Measurements from ENCODE around the gene MYRFL.
"Not testable (repeated sequence)": the region's sequence is repeated elsewhere in the genome, so short reads cannot be mapped to it uniquely, and the experiment has no call there.

MYRFL gene

GRCh38 chr12:69824966-69825560, at the start of gene MYRFL:
Gene MYRFL, plus strand, starts transcription at chr12:69825227. Its CDS starts 291 bp downstream, at chr12:69825518.
- no peak for DNase-seq (ENCODE audit: low read depth in 2 of 2)

GRCh38 chr12:69779928-69780327, 45.1 kb upstream of the MYRFL start:
- DNase-seq (ENCODE audit: low read depth in 2 of 2), result no peak

GRCh38 chr12:69783365-69783764, 41.7 kb upstream of the MYRFL start:
- DNase-seq (ENCODE audit: low read depth in 2 of 2), result no peak

GRCh38 chr12:69789351-69789750, 35.7 kb upstream of the MYRFL start:
- DNase-seq (ENCODE audit: low read depth in 2 of 2), result no peak

GRCh38 chr12:69792533-69792932, 32.5 kb upstream of the MYRFL start:
- no peak for DNase-seq (ENCODE audit: low read depth in 2 of 2)

GRCh38 chr12:69807101-69807897, 17.7 kb upstream of the MYRFL start:
- DNase-seq (ENCODE audit: low read depth in 2 of 2), result not testable (repeated sequence)

- no peak for DNase-seq (ENCODE audit: low read depth in 2 of 2)
These were observed 14.0 kb upstream of the MYRFL start for GRCh38 chr12:69810870-69811498.

GRCh38 chr12:69816082-69816481, 8.9 kb upstream of the MYRFL start:
- no peak for DNase-seq (ENCODE audit: low read depth in 2 of 2)

GRCh38 chr12:69821032-69821455, 4.0 kb upstream of the MYRFL start:
- no peak for DNase-seq (ENCODE audit: low read depth in 2 of 2)

GRCh38 chr12:69821456-69822159, 3.4 kb upstream of the MYRFL start:
- no peak for DNase-seq (ENCODE audit: low read depth in 2 of 2)

- DNase-seq (ENCODE audit: low read depth in 2 of 2), result no peak
These were observed 2.7 kb upstream of the MYRFL start for GRCh38 chr12:69822201-69822860.

GRCh38 chr12:69824028-69824427, 999 bp upstream of the MYRFL start:
- DNase-seq (ENCODE audit: low read depth in 2 of 2), result no peak

GRCh38 chr12:69828897-69829296, 3.9 kb downstream of the MYRFL start:
- no peak for DNase-seq (ENCODE audit: low read depth in 2 of 2)

- no peak for DNase-seq (ENCODE audit: low read depth in 2 of 2)
These were observed 8.7 kb downstream of the MYRFL start for GRCh38 chr12:69833696-69834095.

GRCh38 chr12:69834147-69834546, 9.1 kb downstream of the MYRFL start:
- DNase-seq (ENCODE audit: low read depth in 2 of 2), result no peak

GRCh38 chr12:69834576-69834975, 9.5 kb downstream of the MYRFL start:
- no peak for DNase-seq (ENCODE audit: low read depth in 2 of 2)

GRCh38 chr12:69835081-69835480, 10.1 kb downstream of the MYRFL start:
- DNase-seq (ENCODE audit: low read depth in 2 of 2), result no peak

- no peak for DNase-seq (ENCODE audit: low read depth in 2 of 2)
These were observed 11.0 kb downstream of the MYRFL start for GRCh38 chr12:69836015-69836414.

- no peak for DNase-seq (ENCODE audit: low read depth in 2 of 2)
These were observed 12.2 kb downstream of the MYRFL start for GRCh38 chr12:69837191-69837590.

GRCh38 chr12:69837657-69838415, 12.8 kb downstream of the MYRFL start:
- no peak for DNase-seq (ENCODE audit: low read depth in 2 of 2)

- DNase-seq (ENCODE audit: low read depth in 2 of 2), result no peak
These were observed 15.7 kb downstream of the MYRFL start for GRCh38 chr12:69840727-69841126.

Data from stimulated activated CD4-positive, alpha-beta T cell treated with anti-CD3 and anti-CD28 coated beads, Interleukin-1b, Interleukin-23, amount 100 ng/mL, for 4 hours (primary cell).